ENCODE measurements around the gene WWC2.

The WWC2 gene

GRCh38 chr4:183266371-183266770 lies 167.3 kb downstream of the WWC2 start:
- no peak for DNase-seq
- Mint-ChIP-seq H3K27ac (no peak overlapping the region), H3K4me1 (peaks cover 5% of the 10 kb centered on the region), H3K27me3 (no peaks in the 10 kb centered on the region), H3K36me3 (ENCODE audit: low read depth) (no peaks in the 10 kb centered on the region), H3K4me3 (no peak overlapping the region), H3K9me3 (no peaks in the 10 kb centered on the region)
- ATAC-seq = no peak

GRCh38 chr4:183268556-183268955 lies 169.5 kb downstream of the WWC2 start:
- ATAC-seq (no peak), DNase-seq (no peak)
- Mint-ChIP-seq H3K27ac (no peak overlapping the region), H3K27me3 (no peaks in the 10 kb centered on the region), H3K9me3 (no peaks in the 10 kb centered on the region), H3K4me1 (no peaks in the 10 kb centered on the region), H3K4me3 (no peak overlapping the region), H3K36me3 (ENCODE audit: low read depth) (no peaks in the 10 kb centered on the region)

GRCh38 chr4:183272384-183272783 lies 173.3 kb downstream of the WWC2 start:
- Mint-ChIP-seq H3K4me1 (no peaks in the 10 kb centered on the region), H3K36me3 (ENCODE audit: low read depth) (peaks cover 13% of the 10 kb centered on the region), H3K27me3 (peaks cover 2% of the 10 kb centered on the region), H3K4me3 (no peak overlapping the region), H3K27ac (no peak overlapping the region), H3K9me3 (peaks cover 19% of the 10 kb centered on the region)
- DNase-seq (no peak), ATAC-seq (no peak)

DNA sequence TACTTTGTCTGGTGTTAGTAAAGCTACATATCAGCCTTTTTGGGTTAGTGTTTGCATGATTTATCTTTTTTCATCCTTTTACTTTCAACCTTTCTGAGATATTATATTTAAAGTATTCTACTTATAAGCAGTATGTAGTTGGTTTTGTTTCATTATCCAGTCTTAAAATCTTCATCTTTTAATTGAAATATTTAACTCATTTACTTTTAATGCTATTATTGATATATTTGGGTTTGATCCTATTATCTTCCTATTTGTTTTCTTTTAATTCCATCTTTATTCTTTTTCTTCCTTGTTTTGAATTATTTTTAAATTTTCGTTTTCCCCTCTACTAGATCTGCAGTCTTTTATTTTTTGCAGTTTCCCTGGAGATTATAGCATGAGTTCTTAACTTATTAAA lies 177.0 kb downstream of the WWC2 start:
- no peak overlapping the region for H3K4me3 Mint-ChIP-seq
- H3K9me3 Mint-ChIP-seq = peaks cover 19% of the 10 kb centered on the region
- peaks cover 13% of the 10 kb centered on the region for H3K36me3 Mint-ChIP-seq (ENCODE audit: low read depth)
- ATAC-seq (no peak), DNase-seq (no peak)
- no peaks in the 10 kb centered on the region for H3K4me1 Mint-ChIP-seq
- no peak overlapping the region for H3K27ac Mint-ChIP-seq
- H3K27me3 Mint-ChIP-seq = peaks cover 4% of the 10 kb centered on the region

GRCh38 chr4:183284258-183284785 lies 185.3 kb downstream of the WWC2 start:
- no peaks in the 10 kb centered on the region for H3K4me1 Mint-ChIP-seq
- DNase-seq (no peak), ATAC-seq (no peak)
- H3K27me3 Mint-ChIP-seq = peaks cover 2% of the 10 kb centered on the region
- peaks cover 2% of the 10 kb centered on the region for H3K36me3 Mint-ChIP-seq (ENCODE audit: low read depth)
- no peak overlapping the region for H3K27ac Mint-ChIP-seq
- H3K4me3 Mint-ChIP-seq = no peak overlapping the region
- no peaks in the 10 kb centered on the region for H3K9me3 Mint-ChIP-seq

- Mint-ChIP-seq H3K9me3 (no peaks in the 10 kb centered on the region), H3K27me3 (peaks cover under 1% of the 10 kb centered on the region), H3K4me3 (no peak overlapping the region), H3K4me1 (no peaks in the 10 kb centered on the region), H3K36me3 (ENCODE audit: low read depth) (peaks cover 2% of the 10 kb centered on the region), H3K27ac (no peak overlapping the region)
- DNase-seq (no peak), ATAC-seq (no peak)
Measured at GRCh38 chr4:183284965-183285364, 185.9 kb downstream of the WWC2 start.

GRCh38 chr4:183285886-183286285 lies 186.8 kb downstream of the WWC2 start:
- Mint-ChIP-seq H3K36me3 (ENCODE audit: low read depth) (peaks cover 2% of the 10 kb centered on the region), H3K4me1 (no peaks in the 10 kb centered on the region), H3K4me3 (no peak overlapping the region), H3K9me3 (no peaks in the 10 kb centered on the region), H3K27me3 (no peaks in the 10 kb centered on the region), H3K27ac (no peak overlapping the region)
- no peak for ATAC-seq
- DNase-seq = no peak

- ATAC-seq (no peak), DNase-seq (no peak)
- Mint-ChIP-seq H3K4me3 (no peak overlapping the region), H3K9me3 (no peaks in the 10 kb centered on the region), H3K36me3 (ENCODE audit: low read depth) (peaks cover 2% of the 10 kb centered on the region), H3K27me3 (no peaks in the 10 kb centered on the region), H3K27ac (no peak overlapping the region), H3K4me1 (no peaks in the 10 kb centered on the region)
Measured at GRCh38 chr4:183286590-183287308, 187.7 kb downstream of the WWC2 start.

DNA sequence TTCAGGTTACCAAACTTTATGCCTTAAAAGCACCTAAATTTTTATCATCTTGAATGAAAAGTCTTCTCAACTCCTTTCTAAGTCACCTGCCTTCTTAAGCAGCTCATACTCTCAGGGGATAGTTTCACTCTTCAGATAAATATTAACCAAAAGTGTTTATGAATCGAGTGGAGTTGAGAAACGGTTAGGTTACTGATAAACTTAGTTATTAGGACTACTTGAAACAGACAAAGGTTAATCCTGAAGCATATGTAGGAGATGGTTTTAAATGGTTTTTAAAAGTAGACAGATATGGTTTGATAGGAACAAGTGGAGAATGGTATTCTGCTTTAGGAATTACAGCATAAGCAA lies 188.2 kb downstream of the WWC2 start:
- H3K27me3 Mint-ChIP-seq = no peaks in the 10 kb centered on the region
- DNase-seq = no peak

DNA sequence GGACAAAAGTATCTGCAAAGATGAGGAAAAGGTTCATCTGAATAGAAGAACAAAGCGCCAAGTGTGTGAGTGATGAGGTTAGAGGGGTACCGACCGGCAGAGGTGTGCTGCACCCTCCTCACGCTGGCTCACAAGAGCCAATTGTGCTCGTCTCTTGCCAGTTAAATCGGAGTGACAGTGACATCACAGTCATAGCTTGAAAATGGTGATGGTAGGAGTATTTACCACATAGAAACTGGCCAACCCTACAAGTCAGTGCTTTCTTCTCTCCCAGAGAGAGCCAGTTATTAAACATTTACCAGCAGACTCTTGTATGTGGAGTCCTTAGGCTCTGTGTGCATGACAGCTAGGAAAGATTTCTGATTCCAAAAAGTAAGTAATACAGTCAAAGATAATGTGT lies 188.6 kb downstream of the WWC2 start:
- no peaks in the 10 kb centered on the region for H3K9me3 Mint-ChIP-seq

More for the DNA sequence above, 188.2 kb downstream of the WWC2 start:
- no peak for ATAC-seq
- Mint-ChIP-seq H3K4me1 (no peaks in the 10 kb centered on the region), H3K9me3 (no peaks in the 10 kb centered on the region), H3K27ac (no peak overlapping the region), H3K36me3 (ENCODE audit: low read depth) (peaks cover 2% of the 10 kb centered on the region), H3K4me3 (no peak overlapping the region)

DNA sequence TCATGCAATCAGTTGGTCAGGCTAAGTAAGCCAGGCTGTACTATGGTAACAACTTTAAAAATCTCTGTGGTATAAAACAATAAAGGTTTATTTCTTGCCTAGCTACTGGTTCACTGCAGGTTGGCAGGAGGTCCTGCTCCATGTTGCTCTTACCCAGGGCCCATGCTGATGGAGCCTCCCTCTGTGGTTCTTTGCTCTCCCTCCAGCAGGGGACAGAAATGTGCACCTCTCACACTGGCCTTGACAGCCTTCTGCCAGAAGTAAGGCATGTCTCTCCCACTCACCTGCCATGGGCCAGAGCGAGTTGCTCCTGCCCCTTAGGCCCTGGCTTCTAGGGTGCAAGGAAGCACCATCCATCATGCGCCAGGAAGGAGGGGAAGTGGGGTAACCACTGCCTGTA lies 189.9 kb downstream of the WWC2 start:
- H3K9me3 Mint-ChIP-seq = no peaks in the 10 kb centered on the region
- H3K36me3 Mint-ChIP-seq (ENCODE audit: low read depth) = peaks cover 2% of the 10 kb centered on the region
- H3K4me3 Mint-ChIP-seq = no peak overlapping the region
- DNase-seq (no peak), ATAC-seq (no peak)
- H3K4me1 Mint-ChIP-seq = no peaks in the 10 kb centered on the region
- H3K27me3 Mint-ChIP-seq = no peaks in the 10 kb centered on the region
- no peak overlapping the region for H3K27ac Mint-ChIP-seq

More for the DNA sequence above, 188.6 kb downstream of the WWC2 start:
- no peaks in the 10 kb centered on the region for H3K4me1 Mint-ChIP-seq
- ATAC-seq = no peak
- H3K27me3 Mint-ChIP-seq = no peaks in the 10 kb centered on the region
- H3K4me3 Mint-ChIP-seq = no peak overlapping the region
- no peak for DNase-seq
- no peak overlapping the region for H3K27ac Mint-ChIP-seq
- peaks cover 2% of the 10 kb centered on the region for H3K36me3 Mint-ChIP-seq (ENCODE audit: low read depth)

GRCh38 chr4:183289688-183290087 lies 190.6 kb downstream of the WWC2 start:
- Mint-ChIP-seq H3K4me3 (no peak overlapping the region), H3K27me3 (no peaks in the 10 kb centered on the region), H3K36me3 (ENCODE audit: low read depth) (peaks cover 2% of the 10 kb centered on the region), H3K9me3 (no peaks in the 10 kb centered on the region), H3K4me1 (no peaks in the 10 kb centered on the region), H3K27ac (no peak overlapping the region)
- DNase-seq (peak; percentile 12), ATAC-seq (no peak)

GRCh38 chr4:183291070-183291469 lies 192.0 kb downstream of the WWC2 start:
- no peaks in the 10 kb centered on the region for H3K27me3 Mint-ChIP-seq

GRCh38 chr4:183295711-183296110 lies 196.7 kb downstream of the WWC2 start:
- Mint-ChIP-seq H3K36me3 (ENCODE audit: low read depth) (no peaks in the 10 kb centered on the region), H3K4me1 (no peaks in the 10 kb centered on the region), H3K4me3 (no peak overlapping the region), H3K27ac (no peak overlapping the region), H3K27me3 (peaks cover 3% of the 10 kb centered on the region), H3K9me3 (no peaks in the 10 kb centered on the region)
- ATAC-seq (no peak), DNase-seq (no peak)

More at GRCh38 chr4:183291070-183291469, 192.0 kb downstream of the WWC2 start:
- Mint-ChIP-seq H3K4me1 (no peaks in the 10 kb centered on the region), H3K36me3 (ENCODE audit: low read depth) (no peaks in the 10 kb centered on the region), H3K27ac (no peak overlapping the region), H3K4me3 (no peak overlapping the region), H3K9me3 (no peaks in the 10 kb centered on the region)
- ATAC-seq (no peak), DNase-seq (no peak)

GRCh38 chr4:183297675-183298074 lies 198.6 kb downstream of the WWC2 start:
- Mint-ChIP-seq H3K4me3 (no peak overlapping the region), H3K27ac (no peak overlapping the region), H3K4me1 (no peaks in the 10 kb centered on the region), H3K9me3 (no peaks in the 10 kb centered on the region), H3K36me3 (ENCODE audit: low read depth) (no peaks in the 10 kb centered on the region), H3K27me3 (peaks cover 3% of the 10 kb centered on the region)
- ATAC-seq = no peak
- DNase-seq = no peak

GRCh38 chr4:183299464-183299863 lies 200.4 kb downstream of the WWC2 start:
- Mint-ChIP-seq H3K27me3 (peaks cover 3% of the 10 kb centered on the region), H3K4me1 (no peaks in the 10 kb centered on the region), H3K27ac (no peak overlapping the region), H3K36me3 (ENCODE audit: low read depth) (no peaks in the 10 kb centered on the region), H3K9me3 (no peaks in the 10 kb centered on the region), H3K4me3 (no peak overlapping the region)
- ATAC-seq (no peak), DNase-seq (no peak)
